Skin of body (tissue), 2 donors: ENCODE data around the gene RMI2. TPM values are rescaled to one million over a fixed set of nuclear protein-coding genes. Genes with fewer than 3 reads are reported as not detected.
A peak's percentile ranks its signal among the peaks of the same experiment; 100 is the strongest.
"Not testable (repeated sequence)": the region's sequence is repeated elsewhere in the genome, so short reads cannot be mapped to it uniquely, and the experiment has no call there.

ENCODE experiments used
- DNase-seq: peaks from one replicate; lab custom pipeline; 2025; lab: John Stamatoyannopoulos, UW
- total RNA-seq: library from RNA; depleted of rRNA; stranded (reverse); fragments of >200 nt; gene quantifications from one replicate; pipeline ENCODE4 v1.2.3, GENCODE V29; 2014

The RMI2 gene
- total RNA-seq: 8.7 TPM

GRCh38 chr16:11345040-11345862 lies at the start of gene RMI2:
Gene RMI2 (plus strand): TSS chr16:11345459. CDS start chr16:11345472, 13 bp downstream.
- peak; percentile 93 for DNase-seq

- DNase-seq: no peak
These were observed 49.6 kb upstream of the RMI2 start for GRCh38 chr16:11295672-11296071.

- no peak for DNase-seq
These were observed 48.9 kb upstream of the RMI2 start for GRCh38 chr16:11296351-11296705.

- no peak for DNase-seq
These were observed 48.4 kb upstream of the RMI2 start for GRCh38 chr16:11296706-11297491.

- no peak for DNase-seq
These were observed 47.6 kb upstream of the RMI2 start for GRCh38 chr16:11297492-11298142.

GRCh38 chr16:11298143-11298900 lies 46.9 kb upstream of the RMI2 start:
- no peak for DNase-seq

GRCh38 chr16:11298950-11299547 lies 46.2 kb upstream of the RMI2 start:
- not testable (repeated sequence) for DNase-seq

- DNase-seq: no peak
These were observed 45.2 kb upstream of the RMI2 start for GRCh38 chr16:11299865-11300559.

- DNase-seq: no peak
These were observed 44.7 kb upstream of the RMI2 start for GRCh38 chr16:11300560-11300892.

- no peak for DNase-seq
These were observed 43.4 kb upstream of the RMI2 start for GRCh38 chr16:11301645-11302501.

- no peak for DNase-seq
These were observed 42.3 kb upstream of the RMI2 start for GRCh38 chr16:11302977-11303376.

GRCh38 chr16:11303405-11304138 lies 41.7 kb upstream of the RMI2 start:
- no peak for DNase-seq

- DNase-seq: no peak
These were observed 38.9 kb upstream of the RMI2 start for GRCh38 chr16:11306381-11306780.

GRCh38 chr16:11306997-11307638 lies 38.1 kb upstream of the RMI2 start:
- no peak for DNase-seq

- no peak for DNase-seq
These were observed 37.4 kb upstream of the RMI2 start for GRCh38 chr16:11307639-11308492.

GRCh38 chr16:11308493-11309283 lies 36.6 kb upstream of the RMI2 start:
- DNase-seq: no peak
